NCI-H128 (cell line): ENCODE measurements around the gene VIP.

ENCODE experiments used
- DNase-seq: peaks from one replicate; lab custom pipeline; 2025; ENCODE audit not compliant: unreplicated experiment; lab: John Stamatoyannopoulos, UW

Gene VIP

DNA sequence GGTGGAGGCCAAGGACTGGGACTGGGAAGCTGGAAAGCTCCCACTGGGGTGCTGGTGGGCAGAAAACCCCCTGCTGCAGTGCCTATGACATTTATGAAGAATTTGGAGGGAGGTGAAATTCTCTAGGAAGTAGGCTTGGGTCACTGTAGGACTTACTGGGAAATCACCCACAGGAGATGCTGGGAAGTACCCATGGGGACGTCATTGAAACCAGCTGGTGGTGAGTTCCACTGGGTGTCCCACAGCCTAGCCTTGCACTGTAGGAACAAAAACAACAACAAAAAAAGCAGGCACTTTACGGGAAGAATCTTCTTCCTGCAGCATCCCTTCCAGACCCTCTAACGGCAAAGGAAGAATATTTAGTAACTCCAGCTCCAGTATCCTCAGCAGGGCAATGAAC, 26.2 kb downstream of the VIP start:
- no peak for DNase-seq

DNA sequence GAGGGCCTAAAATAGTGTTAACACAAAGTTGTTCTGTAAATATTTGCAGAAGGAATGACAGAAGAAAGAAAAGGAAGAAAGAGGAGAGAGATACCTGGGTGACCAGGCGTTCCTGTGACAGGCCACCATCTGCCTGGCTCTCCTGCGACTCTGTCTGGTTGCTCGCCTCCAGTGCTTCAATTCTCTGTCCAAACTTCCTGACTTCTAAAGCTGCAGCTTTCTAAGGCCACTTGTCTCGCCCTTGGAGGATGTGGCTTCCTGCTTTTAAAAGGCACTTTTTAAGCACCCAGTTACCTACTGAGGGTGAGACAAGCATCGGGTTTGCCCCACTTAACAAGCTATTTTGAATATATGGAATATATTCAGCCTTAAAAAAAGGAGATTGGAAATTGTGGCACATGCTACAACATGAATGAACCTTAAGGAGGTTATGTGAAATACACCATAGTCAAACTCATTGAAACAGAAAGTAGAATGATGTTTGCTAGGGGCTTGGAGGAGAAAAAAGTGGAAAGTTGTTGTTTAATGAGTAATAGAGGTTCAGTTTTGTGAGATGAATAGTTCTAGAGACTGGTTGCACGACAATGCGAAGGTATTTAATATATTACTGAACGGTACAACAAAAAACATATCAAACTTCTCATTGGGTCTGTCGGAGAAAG, 32.8 kb downstream of the VIP start:
- no peak for DNase-seq

GRCh38 chr6:152794696-152795095, 44.1 kb downstream of the VIP start:
- no peak for DNase-seq

DNA sequence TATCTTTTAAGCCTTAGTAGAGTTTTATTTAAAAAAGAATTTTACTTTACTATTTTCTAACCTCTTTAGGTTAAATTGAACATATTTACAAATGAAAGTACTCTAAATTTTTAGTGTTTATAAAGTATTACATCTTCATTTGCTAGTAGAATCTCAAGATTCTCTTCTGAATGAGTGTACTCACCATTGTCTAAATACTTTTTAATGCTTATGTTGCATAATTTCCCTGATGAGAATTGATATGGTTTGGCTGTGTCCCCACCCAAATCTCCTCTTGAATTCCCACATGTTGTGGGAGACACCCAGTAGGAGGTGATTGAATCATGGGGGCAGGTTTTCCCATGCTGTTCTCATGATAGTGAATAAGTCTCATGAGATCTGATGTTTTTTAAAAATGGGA, 53.6 kb downstream of the VIP start:
- no peak for DNase-seq
